ENCODE data around the gene SKI. TPM values are rescaled to one million over a fixed set of nuclear protein-coding genes. Genes with fewer than 3 reads are reported as not detected.
A peak's percentile ranks its signal among the peaks of the same experiment; 100 is the strongest.

SKI gene
- total RNA-seq, 1 donor from 2014 or later, result 66.2 TPM

DNA sequence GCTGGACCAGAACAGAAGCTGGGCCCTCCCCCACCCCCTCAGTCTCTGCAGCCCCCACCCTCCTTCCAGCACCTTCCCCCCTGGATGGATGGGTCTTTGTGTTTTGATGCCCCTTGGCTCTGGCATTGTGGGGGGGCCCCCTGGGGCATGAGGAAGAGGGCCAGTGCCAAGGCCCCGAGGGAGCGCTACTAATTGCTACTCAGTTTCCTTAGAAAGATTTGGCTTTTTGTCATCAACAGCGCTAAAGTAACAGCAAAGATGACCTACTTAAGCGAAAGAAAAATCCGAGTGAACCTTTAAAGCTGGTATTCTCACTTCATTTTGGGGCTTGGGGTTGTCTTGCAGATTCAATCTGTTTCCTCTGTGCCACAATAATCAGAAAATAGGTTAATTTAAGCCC is 63.5 kb downstream of the SKI start:
- no peak overlapping the region for H3K4me3 Mint-ChIP-seq (ENCODE audit: unreplicated experiment)
- Histone ChIP-seq H2AFZ (ENCODE audit: low read depth, low read length) (no peak overlapping the region), H3K9ac (ENCODE audit: low read length) (peak overlapping the region; percentile 31), H3K27ac (ENCODE audit: low read depth, low read length) (peak overlapping the region; percentile 84), H3K9me3 (ENCODE audit: insufficient read depth, low read depth, low read length) (no peaks in the 10 kb centered on the region), H3K4me3 (ENCODE audit: insufficient read depth, low read depth, low read length) (no peak overlapping the region), H3K36me3 (ENCODE audit: insufficient read depth, low read length) (no peaks in the 10 kb centered on the region), H3K79me2 (ENCODE audit: insufficient read depth, low read length) (peaks cover 92% of the 10 kb centered on the region), H3K4me2 (ENCODE audit: low read length) (peak overlapping the region; percentile 87), H4K20me1 (ENCODE audit: insufficient read depth, low read length) (peaks cover 80% of the 10 kb centered on the region), H3K27me3 (ENCODE audit: insufficient read depth, low read length) (no peaks in the 10 kb centered on the region), H3K4me1 (ENCODE audit: insufficient read depth, low read length) (peaks cover 48% of the 10 kb centered on the region)
- TF ChIP-seq, protein P1, sequence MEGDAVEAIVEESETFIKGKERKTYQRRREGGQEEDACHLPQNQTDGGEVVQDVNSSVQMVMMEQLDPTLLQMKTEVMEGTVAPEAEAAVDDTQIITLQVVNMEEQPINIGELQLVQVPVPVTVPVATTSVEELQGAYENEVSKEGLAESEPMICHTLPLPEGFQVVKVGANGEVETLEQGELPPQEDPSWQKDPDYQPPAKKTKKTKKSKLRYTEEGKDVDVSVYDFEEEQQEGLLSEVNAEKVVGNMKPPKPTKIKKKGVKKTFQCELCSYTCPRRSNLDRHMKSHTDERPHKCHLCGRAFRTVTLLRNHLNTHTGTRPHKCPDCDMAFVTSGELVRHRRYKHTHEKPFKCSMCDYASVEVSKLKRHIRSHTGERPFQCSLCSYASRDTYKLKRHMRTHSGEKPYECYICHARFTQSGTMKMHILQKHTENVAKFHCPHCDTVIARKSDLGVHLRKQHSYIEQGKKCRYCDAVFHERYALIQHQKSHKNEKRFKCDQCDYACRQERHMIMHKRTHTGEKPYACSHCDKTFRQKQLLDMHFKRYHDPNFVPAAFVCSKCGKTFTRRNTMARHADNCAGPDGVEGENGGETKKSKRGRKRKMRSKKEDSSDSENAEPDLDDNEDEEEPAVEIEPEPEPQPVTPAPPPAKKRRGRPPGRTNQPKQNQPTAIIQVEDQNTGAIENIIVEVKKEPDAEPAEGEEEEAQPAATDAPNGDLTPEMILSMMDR (IDR thresholded peaks at IDR 0.05; ENCODE audit: insufficient read depth, low read depth, low read length), result no peak
- TF ChIP-seq EZH2 (IDR thresholded peaks at IDR 0.05; ENCODE audit: insufficient read depth, low read length), result no peak
- no peaks in the 10 kb centered on the region for H3K27me3 Mint-ChIP-seq (ENCODE audit: low read depth, unreplicated experiment)
- no peak overlapping the region for H3K27ac Mint-ChIP-seq (ENCODE audit: unreplicated experiment)
- FAIRE-seq (no peak), DNase-seq (ENCODE audit: low read depth) (no peak)
- peaks cover 21% of the 10 kb centered on the region for H3K4me1 Mint-ChIP-seq (ENCODE audit: low read depth, unreplicated experiment)
- H3K36me3 Mint-ChIP-seq (ENCODE audit: low read depth, unreplicated experiment), result peaks cover 14% of the 10 kb centered on the region
- H3K9me3 Mint-ChIP-seq (ENCODE audit: unreplicated experiment), result no peaks in the 10 kb centered on the region

DNA sequence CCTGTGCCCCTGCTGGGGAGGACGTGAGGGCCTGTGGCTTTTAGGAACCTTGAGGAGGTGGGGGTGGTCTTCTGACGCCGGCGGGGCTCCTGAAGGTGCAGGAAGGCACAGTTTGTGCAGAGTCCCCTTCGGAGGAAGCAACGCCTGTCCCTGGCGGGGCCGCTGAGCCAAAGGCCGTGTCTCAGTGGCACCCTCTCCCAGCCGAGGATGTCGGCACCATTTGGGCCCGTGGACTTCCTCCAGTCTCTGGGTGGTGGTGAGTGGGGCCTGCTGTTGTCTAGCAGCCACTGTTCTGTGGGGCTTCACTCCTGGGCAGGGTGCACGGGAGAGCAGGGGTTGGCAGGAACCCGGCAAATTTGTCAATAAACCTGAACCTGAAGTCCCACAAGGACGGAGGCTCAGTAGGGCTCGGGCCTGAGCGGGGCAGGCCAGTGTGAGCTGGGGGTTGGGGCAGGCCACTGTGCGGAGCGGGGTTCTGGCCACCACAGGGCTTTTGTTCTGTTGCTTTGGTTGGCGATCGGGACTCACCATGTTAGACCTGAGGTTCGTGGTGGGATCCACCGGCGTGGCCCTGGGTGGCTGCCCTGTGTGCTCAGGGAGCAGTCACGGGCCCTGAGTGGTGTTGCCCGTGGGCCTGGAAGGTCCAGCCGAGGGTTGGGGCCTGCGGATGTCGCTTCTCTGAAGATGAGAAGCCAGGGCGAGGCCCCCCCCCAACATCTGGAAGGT is 64.8 kb downstream of the SKI start:
- Histone ChIP-seq H3K27ac (ENCODE audit: low read depth, low read length) (no peak overlapping the region), H3K4me3 (ENCODE audit: insufficient read depth, low read depth, low read length) (no peak overlapping the region), H3K79me2 (ENCODE audit: insufficient read depth, low read length) (peaks cover 93% of the 10 kb centered on the region), H3K9ac (ENCODE audit: low read length) (no peak overlapping the region), H3K36me3 (ENCODE audit: insufficient read depth, low read length) (no peaks in the 10 kb centered on the region), H3K9me3 (ENCODE audit: insufficient read depth, low read depth, low read length) (no peaks in the 10 kb centered on the region), H3K4me2 (ENCODE audit: low read length) (no peak overlapping the region), H4K20me1 (ENCODE audit: insufficient read depth, low read length) (peaks cover 85% of the 10 kb centered on the region), H3K4me1 (ENCODE audit: insufficient read depth, low read length) (peaks cover 53% of the 10 kb centered on the region), H3K27me3 (ENCODE audit: insufficient read depth, low read length) (no peaks in the 10 kb centered on the region), H2AFZ (ENCODE audit: low read depth, low read length) (no peak overlapping the region)
- H3K27ac Mint-ChIP-seq (ENCODE audit: unreplicated experiment), result no peak overlapping the region
- peaks cover 22% of the 10 kb centered on the region for H3K4me1 Mint-ChIP-seq (ENCODE audit: low read depth, unreplicated experiment)
- H3K4me3 Mint-ChIP-seq (ENCODE audit: unreplicated experiment), result no peak overlapping the region
- no peaks in the 10 kb centered on the region for H3K27me3 Mint-ChIP-seq (ENCODE audit: low read depth, unreplicated experiment)
- no peak for DNase-seq (ENCODE audit: low read depth)
- no peak for FAIRE-seq
- no peaks in the 10 kb centered on the region for H3K9me3 Mint-ChIP-seq (ENCODE audit: unreplicated experiment)
- TF ChIP-seq, protein P1 (IDR thresholded peaks at IDR 0.05; ENCODE audit: insufficient read depth, low read depth, low read length), result no peak
- no peak for TF ChIP-seq EZH2 (IDR thresholded peaks at IDR 0.05; ENCODE audit: insufficient read depth, low read length)
- peaks cover 15% of the 10 kb centered on the region for H3K36me3 Mint-ChIP-seq (ENCODE audit: low read depth, unreplicated experiment)

Data from astrocyte (in vitro differentiated cells and primary cell).